GM19328 (cell line): ENCODE results near the gene OMA1.
"Not testable (repeated sequence)": the region's sequence is repeated elsewhere in the genome, so short reads cannot be mapped to it uniquely, and the experiment has no call there.

Experiments used
- ATAC-seq: cut with Tn5 transposase; IDR thresholded peaks from one replicate; pipeline ENCODE4 v1.9.1; 2021; ENCODE audit warnings: mild to moderate bottlenecking, moderate library complexity; ENCODE audit not compliant: unreplicated experiment

OMA1 gene

GRCh38 chr1:58546520-58547308 lies at the start of gene OMA1:
Gene OMA1 (minus strand): TSS chr1:58546726. CDS start chr1:58539294, 7,432 bp downstream.
- ATAC-seq = peak; percentile 94

- no peak for ATAC-seq
Observed at GRCh38 chr1:58594546-58594945, 48.0 kb upstream of the OMA1 start.

GRCh38 chr1:58592522-58593134 lies 46.1 kb upstream of the OMA1 start:
- no peak for ATAC-seq

- no peak for ATAC-seq
Observed at GRCh38 chr1:58591806-58592205, 45.3 kb upstream of the OMA1 start.

GRCh38 chr1:58590019-58590418 lies 43.5 kb upstream of the OMA1 start:
- ATAC-seq = no peak

GRCh38 chr1:58588396-58588795 lies 41.9 kb upstream of the OMA1 start:
- no peak for ATAC-seq

GRCh38 chr1:58587667-58588066 lies 41.1 kb upstream of the OMA1 start:
- no peak for ATAC-seq

- ATAC-seq = no peak
Observed at GRCh38 chr1:58586271-58586670, 39.7 kb upstream of the OMA1 start.

- no peak for ATAC-seq
Observed at GRCh38 chr1:58585581-58586151, 39.1 kb upstream of the OMA1 start.

GRCh38 chr1:58585166-58585565 lies 38.6 kb upstream of the OMA1 start:
- ATAC-seq = no peak

GRCh38 chr1:58584082-58584895 lies 37.8 kb upstream of the OMA1 start:
- no peak for ATAC-seq

- no peak for ATAC-seq
Observed at GRCh38 chr1:58583496-58583895, 37.0 kb upstream of the OMA1 start.

GRCh38 chr1:58582143-58582542 lies 35.6 kb upstream of the OMA1 start:
- ATAC-seq = not testable (repeated sequence)

GRCh38 chr1:58581641-58582040 lies 35.1 kb upstream of the OMA1 start:
- ATAC-seq = no peak

GRCh38 chr1:58580186-58580585 lies 33.7 kb upstream of the OMA1 start:
- no peak for ATAC-seq

- ATAC-seq = no peak
Observed at GRCh38 chr1:58577654-58578030, 31.1 kb upstream of the OMA1 start.

GRCh38 chr1:58576727-58577653 lies 30.5 kb upstream of the OMA1 start, which contains the start of gene TACSTD2:
Gene TACSTD2 (minus strand): TSS chr1:58577252. CDS start chr1:58577156, 96 bp downstream.
- ATAC-seq = no peak

GRCh38 chr1:58576325-58576726 lies 29.8 kb upstream of the OMA1 start:
- ATAC-seq = no peak

GRCh38 chr1:58575551-58576324 lies 29.2 kb upstream of the OMA1 start:
- no peak for ATAC-seq
